ENCODE data around the gene CST7.
A peak's percentile ranks its signal among the peaks of the same experiment; 100 is the strongest.

The CST7 gene

GRCh38 chr20:24948939-24949679 is at the start of gene CST7:
Gene CST7, plus strand, starts transcription at chr20:24949269. Its CDS starts 237 bp downstream, at chr20:24949506.
- Mint-ChIP-seq H3K9me3 (peaks cover 22 to 30% of the 10 kb centered on the region in 2 donors), H3K4me3 (peak within 1 kb of the TSS; percentile 66 to 82), H3K36me3 (peaks cover 28 to 30% of the 10 kb centered on the region in 2 donors), H3K27ac (peak within 1 kb of the TSS; percentile 90), H3K4me1 (peaks cover 23 to 40% of the 10 kb centered on the region in 2 donors), H3K27me3 (peaks cover 21 to 31% of the 10 kb centered on the region in 2 donors)
- ATAC-seq (replicated peaks) (peak; percentile 87 to 88), DNase-seq (peak; percentile 52)

GRCh38 chr20:24906806-24907205 is 42.3 kb upstream of the CST7 start:
- Mint-ChIP-seq H3K27ac (no peak overlapping the region), H3K27me3 (no peaks in the 10 kb centered on the region)

GRCh38 chr20:24908642-24909041 is 40.4 kb upstream of the CST7 start:
- Mint-ChIP-seq H3K27me3 (peaks cover 0 to 8% of the 10 kb centered on the region in 2 donors), H3K36me3 (peaks cover 4% of the 10 kb centered on the region in 2 donors), H3K27ac (no peak overlapping the region), H3K4me3 (no peak overlapping the region), H3K4me1 (no peaks in the 10 kb centered on the region), H3K9me3 (peaks cover 7 to 8% of the 10 kb centered on the region in 2 donors)
- DNase-seq (no peak), ATAC-seq (replicated peaks) (no peak)

More at GRCh38 chr20:24906806-24907205, 42.3 kb upstream of the CST7 start:
- no peak overlapping the region for H3K4me3 Mint-ChIP-seq
- H3K4me1 Mint-ChIP-seq = no peaks in the 10 kb centered on the region
- H3K36me3 Mint-ChIP-seq = peaks cover 4% of the 10 kb centered on the region in 2 donors
- peaks cover 8 to 11% of the 10 kb centered on the region in 2 donors for H3K9me3 Mint-ChIP-seq
- DNase-seq (no peak), ATAC-seq (replicated peaks) (no peak)

GRCh38 chr20:24909086-24909780 is 39.8 kb upstream of the CST7 start:
- H3K27me3 Mint-ChIP-seq = peaks cover 0 to 8% of the 10 kb centered on the region in 2 donors
- ATAC-seq (replicated peaks) (no peak), DNase-seq (no peak)
- no peaks in the 10 kb centered on the region for H3K4me1 Mint-ChIP-seq
- no peak overlapping the region for H3K27ac Mint-ChIP-seq
- peaks cover 4% of the 10 kb centered on the region in 2 donors for H3K36me3 Mint-ChIP-seq
- peaks cover 7 to 8% of the 10 kb centered on the region in 2 donors for H3K9me3 Mint-ChIP-seq
- H3K4me3 Mint-ChIP-seq = no peak overlapping the region

- Mint-ChIP-seq H3K36me3 (peaks cover 4% of the 10 kb centered on the region in 2 donors), H3K4me3 (no peak overlapping the region), H3K9me3 (peaks cover 7 to 8% of the 10 kb centered on the region in 2 donors), H3K27ac (no peak overlapping the region), H3K4me1 (no peaks in the 10 kb centered on the region), H3K27me3 (peaks cover 0 to 8% of the 10 kb centered on the region in 2 donors)
- no peak for ATAC-seq (replicated peaks)
- no peak for DNase-seq
Measured at GRCh38 chr20:24909861-24910260, 39.2 kb upstream of the CST7 start.

GRCh38 chr20:24910461-24910860 is 38.6 kb upstream of the CST7 start:
- Mint-ChIP-seq H3K27me3 (peaks cover 0 to 8% of the 10 kb centered on the region in 2 donors), H3K27ac (no peak overlapping the region), H3K4me1 (no peaks in the 10 kb centered on the region), H3K9me3 (peaks cover 7 to 8% of the 10 kb centered on the region in 2 donors), H3K4me3 (no peak overlapping the region), H3K36me3 (peaks cover 4% of the 10 kb centered on the region in 2 donors)
- DNase-seq = no peak
- no peak for ATAC-seq (replicated peaks)

DNA sequence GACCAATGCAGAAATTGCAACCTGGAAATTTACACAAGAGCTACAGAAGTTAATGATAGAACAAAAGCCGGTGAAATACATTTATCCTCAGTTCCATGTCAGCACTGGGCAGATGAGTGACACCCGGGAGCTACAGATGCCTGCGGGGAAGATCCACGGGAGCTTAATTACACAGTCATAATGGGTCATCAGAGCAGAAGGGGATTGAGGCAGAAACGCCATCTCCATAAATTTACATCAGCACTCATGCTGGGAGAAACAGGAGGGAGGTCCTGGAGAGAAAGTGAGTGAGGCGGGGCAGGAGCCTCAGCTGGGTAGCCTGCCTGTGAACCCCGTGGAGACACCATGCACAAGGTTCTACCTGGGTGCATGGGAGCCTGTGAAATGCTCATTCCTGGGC is 37.6 kb upstream of the CST7 start:
- ATAC-seq (replicated peaks) = no peak

DNA sequence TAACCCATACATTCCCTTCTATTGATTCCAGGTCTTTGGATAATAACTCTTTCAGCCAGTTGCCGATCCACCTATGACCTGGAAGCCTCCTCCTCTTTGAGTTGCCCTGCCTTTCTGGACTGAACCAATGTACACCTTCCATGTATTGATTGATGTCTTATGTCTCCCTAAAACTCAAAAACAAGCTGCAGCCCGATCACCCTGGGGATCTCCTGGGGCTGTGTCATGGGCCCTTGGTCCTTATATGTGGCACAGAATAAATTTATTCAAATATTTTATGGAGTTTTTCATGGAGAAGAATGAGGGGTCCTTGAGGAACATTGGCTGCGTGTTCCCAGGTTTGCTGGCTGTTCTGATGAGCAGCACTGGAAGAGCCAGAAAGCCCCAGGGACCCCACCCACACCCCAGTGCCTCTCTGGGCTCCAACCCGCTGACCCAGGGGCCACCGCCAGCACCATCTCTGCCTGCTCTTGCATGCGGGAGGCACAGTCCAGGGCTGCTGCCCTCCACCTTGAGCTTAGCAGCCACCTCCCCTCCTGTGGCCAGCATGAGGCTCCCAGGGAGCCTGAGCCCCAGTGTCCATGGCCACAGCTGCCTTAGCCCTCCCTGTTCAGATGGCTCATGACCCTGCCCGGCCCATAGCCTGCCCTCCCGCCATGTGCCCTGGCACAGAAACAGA is 36.5 kb upstream of the CST7 start:
- Mint-ChIP-seq H3K27me3 (peaks cover 9 to 12% of the 10 kb centered on the region in 2 donors), H3K27ac (no peak overlapping the region), H3K36me3 (peaks cover 4% of the 10 kb centered on the region in 2 donors), H3K9me3 (peaks cover 7 to 8% of the 10 kb centered on the region in 2 donors), H3K4me3 (no peak overlapping the region), H3K4me1 (no peaks in the 10 kb centered on the region)
- no peak for DNase-seq
- ATAC-seq (replicated peaks) = no peak

More for the DNA sequence above, 37.6 kb upstream of the CST7 start:
- H3K4me3 Mint-ChIP-seq = no peak overlapping the region
- H3K27ac Mint-ChIP-seq = no peak overlapping the region
- peaks cover 0 to 8% of the 10 kb centered on the region in 2 donors for H3K27me3 Mint-ChIP-seq
- H3K9me3 Mint-ChIP-seq = peaks cover 7 to 8% of the 10 kb centered on the region in 2 donors
- no peaks in the 10 kb centered on the region for H3K4me1 Mint-ChIP-seq
- peaks cover 4% of the 10 kb centered on the region in 2 donors for H3K36me3 Mint-ChIP-seq
- DNase-seq = no peak

- peaks cover 4 to 6% of the 10 kb centered on the region in 2 donors for H3K9me3 Mint-ChIP-seq
- peaks cover 2 to 5% of the 10 kb centered on the region in 2 donors for H3K4me1 Mint-ChIP-seq
- H3K36me3 Mint-ChIP-seq = peaks cover 4% of the 10 kb centered on the region in 2 donors
- ATAC-seq (replicated peaks) (no peak), DNase-seq (no peak)
- H3K27ac Mint-ChIP-seq = no peak overlapping the region
- H3K4me3 Mint-ChIP-seq = no peak overlapping the region
- peaks cover 15% of the 10 kb centered on the region in 2 donors for H3K27me3 Mint-ChIP-seq
Measured at GRCh38 chr20:24913076-24913628, 35.9 kb upstream of the CST7 start.

GRCh38 chr20:24914388-24915241 is 34.5 kb upstream of the CST7 start:
- Mint-ChIP-seq H3K27ac (no peak overlapping the region), H3K36me3 (no peaks in the 10 kb centered on the region), H3K4me1 (peaks cover 8 to 13% of the 10 kb centered on the region in 2 donors), H3K4me3 (no peak overlapping the region), H3K9me3 (peaks cover 0 to 2% of the 10 kb centered on the region in 2 donors), H3K27me3 (peaks cover 17 to 29% of the 10 kb centered on the region in 2 donors)
- DNase-seq = no peak
- ATAC-seq (replicated peaks) = no peak

DNA sequence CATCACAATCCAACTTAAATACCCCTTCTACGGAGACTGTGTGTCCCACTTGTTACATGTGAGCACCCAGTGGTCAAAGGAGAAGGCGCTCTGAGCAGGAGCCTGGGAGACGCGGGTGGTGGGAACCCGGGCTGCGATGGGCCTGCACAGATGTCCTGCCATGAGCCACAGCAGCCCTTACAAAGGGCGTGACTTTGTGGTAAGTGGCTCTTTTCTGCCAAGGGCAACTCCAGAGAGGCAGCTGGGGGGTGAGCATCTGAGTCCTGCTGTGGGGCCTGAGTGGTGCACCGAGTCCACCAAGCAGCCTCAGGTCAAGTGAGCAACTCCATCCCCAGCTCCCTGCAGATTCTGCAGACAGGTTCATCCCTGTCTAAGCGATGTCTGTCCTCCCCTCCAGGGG is 33.6 kb upstream of the CST7 start:
- DNase-seq (no peak), ATAC-seq (replicated peaks) (no peak)
- no peak overlapping the region for H3K4me3 Mint-ChIP-seq
- H3K4me1 Mint-ChIP-seq = peaks cover 8 to 13% of the 10 kb centered on the region in 2 donors
- peaks cover 22 to 35% of the 10 kb centered on the region in 2 donors for H3K27me3 Mint-ChIP-seq
- H3K9me3 Mint-ChIP-seq = peaks cover 0 to 2% of the 10 kb centered on the region in 2 donors
- H3K27ac Mint-ChIP-seq = no peak overlapping the region
- no peaks in the 10 kb centered on the region for H3K36me3 Mint-ChIP-seq

GRCh38 chr20:24915892-24916291 is 33.2 kb upstream of the CST7 start:
- peaks cover 8 to 13% of the 10 kb centered on the region in 2 donors for H3K4me1 Mint-ChIP-seq
- DNase-seq = no peak
- H3K27me3 Mint-ChIP-seq = peaks cover 22 to 37% of the 10 kb centered on the region in 2 donors
- no peak for ATAC-seq (replicated peaks)
- peaks cover 0 to 2% of the 10 kb centered on the region in 2 donors for H3K9me3 Mint-ChIP-seq
- no peaks in the 10 kb centered on the region for H3K36me3 Mint-ChIP-seq
- no peak overlapping the region for H3K27ac Mint-ChIP-seq
- no peak overlapping the region for H3K4me3 Mint-ChIP-seq

GRCh38 chr20:24916412-24916811 is 32.7 kb upstream of the CST7 start:
- peaks cover 2 to 3% of the 10 kb centered on the region in 2 donors for H3K9me3 Mint-ChIP-seq
- H3K27ac Mint-ChIP-seq = no peak overlapping the region
- peaks cover 27 to 43% of the 10 kb centered on the region in 2 donors for H3K27me3 Mint-ChIP-seq
- no peak overlapping the region for H3K4me3 Mint-ChIP-seq
- ATAC-seq (replicated peaks) (no peak), DNase-seq (no peak)
- H3K4me1 Mint-ChIP-seq = peaks cover 8 to 13% of the 10 kb centered on the region in 2 donors
- peaks cover 0 to 4% of the 10 kb centered on the region in 2 donors for H3K36me3 Mint-ChIP-seq

Data from stimulated activated naive B cell treated with anti-CD40 and anti-IgM and Interleukin-4, amounts not matched to agents 10 μg/mL and 1 μg/mL and 100 μg/mL, for 72 hours (primary cell).